Heart left ventricle (tissue), 16 donors: Measurements from ENCODE around the gene RASSF1. TPM values are rescaled to one million over a fixed set of nuclear protein-coding genes. Genes with fewer than 3 reads are reported as not detected.

Experiments
- ATAC-seq, 4 donors: fragments of 200-7000 bp; cut with Tn5 transposase; one replicate each; pipeline ENCODE4 v1.9.1; 2020 to 2022; ENCODE audit warnings: moderate library complexity in 4 of 4, mild to moderate bottlenecking in 3 of 4, moderate number of reproducible peaks in 1 of 4
- DNase-seq, 5 donors: peaks; one replicate each; pipeline ENCODE4 v3.0.0-alpha.2; 2020
- H3K27ac ChIP-seq, 12 donors: fragments of 200-600 bp; sonication (generic) in 4 of 12; one replicate each; pipeline versions ENCODE4 v1.5.0 to v1.8.0; 2016 to 2022; ENCODE audit warnings: mild to moderate bottlenecking in 2 of 12
- H3K27me3 ChIP-seq, 9 donors: fragments of 200-600 bp; sonication (generic) in 2 of 9; one replicate each; pipeline versions ENCODE4 v1.5.1 to v1.8.0; 2016 to 2022; ENCODE audit warnings: mild to moderate bottlenecking in 3 of 9
- H3K36me3 ChIP-seq, 9 donors: fragments of 200-600 bp; sonication (generic) in 2 of 9; one replicate each; pipeline versions ENCODE4 v1.5.0 to v1.8.0; 2018 to 2022; ENCODE audit warnings: mild to moderate bottlenecking in 2 of 9
- H3K4me1 ChIP-seq, 12 donors: fragments of 200-600 bp; sonication (generic) in 4 of 12; one replicate each; pipeline versions ENCODE4 v1.5.0 to v1.8.0; 2016 to 2022; ENCODE audit warnings: mild to moderate bottlenecking in 3 of 12
- H3K4me3 ChIP-seq, 12 donors: fragments of 200-600 bp; sonication (generic) in 4 of 12; one replicate each; pipeline versions ENCODE4 v1.5.0 to v1.8.0; 2017 to 2022; ENCODE audit warnings: mild to moderate bottlenecking in 9 of 12, moderate library complexity in 4 of 12
- H3K9me3 ChIP-seq, 12 donors: fragments of 200-600 bp; sonication (generic) in 4 of 12; one replicate each; pipeline versions ENCODE4 v1.5.0 to v1.8.0; 2016 to 2022; ENCODE audit warnings: mild to moderate bottlenecking in 1 of 12
- CTCF ChIP-seq, 12 donors: fragments of 200-600 bp; sonication (generic) in 4 of 12; IDR thresholded peaks; one replicate each; pipeline versions ENCODE4 v1.5.0 to v1.8.0; 2018 to 2022; ENCODE audit warnings: antibody characterized with exemption in 12 of 12, mild to moderate bottlenecking in 5 of 12
- POLR2A ChIP-seq, 2 donors: fragments of 450-650 bp; IDR thresholded peaks; one replicate each; pipeline ENCODE4 v1.6.1; 2017; ENCODE audit warnings: antibody characterized with exemption in 2 of 2, mild to moderate bottlenecking in 2 of 2, moderate library complexity in 2 of 2
- WGBS, 4 donors: extraction: QIAGEN DNeasy Blood & Tissue Kit in 2 of 4; methylation state at CpG; one replicate each; pipeline versions ENCODE4 v1.1.5 to v1.1.7; 2013 to 2018; 5-methylcytosine and 5-hydroxymethylcytosine counted together
- intact Hi-C, 10 donors: fragments of 100-400 bp; cut with DNase I; formaldehyde crosslinking; loops; one replicate each; pipeline versions ENCODE4 v1.11.1 to v1.14.2; 2022
- polyA plus RNA-seq, 2 donors: library from polyadenylated mRNA; stranded (reverse); fragments of 200-250 nt; gene quantifications; one replicate each; pipeline ENCODE4 v1.2.3, GENCODE V29; 2013
- total RNA-seq, 9 donors: library from RNA; depleted of rRNA in 2 of 9; stranded (reverse); fragments of >200 nt in 2 of 9; fragmentation: NEBNext Ultra II Directional in 3 of 9; extraction: Animal tissue kit (Norgen Biotek cat#: 25700) in 3 of 9; gene quantifications; one replicate each; pipeline versions ENCODE4 v1.1.0 to v1.2.4, GENCODE V29; 2016 to 2023
- donor health status: ischemic (EF 13 %, LVEDD 7.1; RV severe dilation, severe dysfunction).
- donor health status: healthy with polysubstance abuse.
- donor health status: DM: no; HTN: yes; CAD: no.
- donor health status: DM: no; HTN: no; CAD: no.
- donor health status: ischemic (EF 25% LVEDD 6.9; RV normal size, moderate dysfunction).
- donor health status: ischemic (EF 25% LVEDD 5.7; RV mildly dilated, moderate dysfunction).
- donor health status: healthy.
- donor health status: DM: yes; HTN: yes; CAD: no.
- donor health status: ischemic (EF 35%, LVEDD 5.7; RV mildly dilated, moderate dysfunction).
- donor health status: nonischemic (EF 11% LVEDD 7.7; RV severe dilation, severe dysfunction).
- donor health status: DM: yes; HTN: yes; CAD: no.
- donor health status: PGD.
- donor health status: ischemic (EF 29% LVEDD 5.4; RV normal size, mild dysfunction).
- donor health status: nonischemic (EF 23%, LVEDD 6.1; RV moderate dilation, normal function).

The RASSF1 gene
- total and polyA plus RNA-seq, 11 donors: 7.9 to 58.6 (median 14.2) TPM

- H3K4me3 ChIP-seq: no peak overlapping the region
- H3K9me3 ChIP-seq: no peaks in the 10 kb centered on the region
- intact Hi-C loops: no loop called here
- no peak for TF ChIP-seq POLR2A (IDR thresholded peaks at IDR 0.05)
- no peak for TF ChIP-seq CTCF (IDR thresholded peaks at IDR 0.05)
- H3K4me1 ChIP-seq: no peaks in the 10 kb centered on the region
- no peaks in the 10 kb centered on the region for H3K36me3 ChIP-seq
- 88 to 100% (median 90%) methylated on average over 1 to 4 of the region's 4 CpGs for WGBS, 4 donors
- DNase-seq (no peak), ATAC-seq (no peak)
- no peaks in the 10 kb centered on the region for H3K27me3 ChIP-seq
- H3K27ac ChIP-seq: no peak overlapping the region
Observed at GRCh38 chr3:50381383-50381782, 40.7 kb upstream of the RASSF1 start.

- Histone ChIP-seq H3K4me3 (no peak overlapping the region), H3K27me3 (no peaks in the 10 kb centered on the region), H3K36me3 (no peaks in the 10 kb centered on the region), H3K27ac (no peak overlapping the region), H3K9me3 (no peaks in the 10 kb centered on the region), H3K4me1 (no peaks in the 10 kb centered on the region)
- 89 to 92% (median 91%) methylated on average over 17 of the region's 17 CpGs for WGBS, 4 donors
- no peak for DNase-seq
- intact Hi-C loops: no loop called here
- TF ChIP-seq CTCF (IDR thresholded peaks at IDR 0.05) (no peak), POLR2A (IDR thresholded peaks at IDR 0.05) (no peak)
- ATAC-seq: no peak
Observed at GRCh38 chr3:50380405-50381085, 39.9 kb upstream of the RASSF1 start.

- ATAC-seq (no peak), DNase-seq (no peak)
- Histone ChIP-seq H3K27me3 (no peaks in the 10 kb centered on the region), H3K9me3 (no peaks in the 10 kb centered on the region), H3K4me1 (no peaks in the 10 kb centered on the region), H3K27ac (no peak overlapping the region), H3K36me3 (no peaks in the 10 kb centered on the region), H3K4me3 (no peak overlapping the region)
- 90 to 92% (median 91%) methylated on average over 11 to 17 of the region's 17 CpGs for WGBS, 4 donors
- intact Hi-C loops: no loop called here
- TF ChIP-seq CTCF (IDR thresholded peaks at IDR 0.05) (no peak), POLR2A (IDR thresholded peaks at IDR 0.05) (no peak)
Observed at GRCh38 chr3:50378757-50379156, 38.1 kb upstream of the RASSF1 start.

- intact Hi-C loops: no loop called here
- H3K4me1 ChIP-seq: no peaks in the 10 kb centered on the region
- ATAC-seq (no peak), DNase-seq (no peak)
- H3K36me3 ChIP-seq: no peaks in the 10 kb centered on the region
- H3K27me3 ChIP-seq: no peaks in the 10 kb centered on the region
- 84 to 90% (median 86%) methylated on average over 2 to 6 of the region's 6 CpGs for WGBS, 4 donors
- no peaks in the 10 kb centered on the region for H3K9me3 ChIP-seq
- H3K4me3 ChIP-seq: no peak overlapping the region
- H3K27ac ChIP-seq: no peak overlapping the region
- no peak for TF ChIP-seq POLR2A (IDR thresholded peaks at IDR 0.05)
- no peak for TF ChIP-seq CTCF (IDR thresholded peaks at IDR 0.05)
Observed at GRCh38 chr3:50378024-50378423, 37.4 kb upstream of the RASSF1 start.
